GM10847 (cell line): ENCODE data around the gene GPR61.

Experiments used
- POLR2A ChIP-seq: IDR thresholded peaks from 2 replicates; pipeline ENCODE4 v1.6.1; 2011; ENCODE audit not compliant: insufficient read length; ENCODE audit errors: extremely low read depth

Gene GPR61

DNA sequence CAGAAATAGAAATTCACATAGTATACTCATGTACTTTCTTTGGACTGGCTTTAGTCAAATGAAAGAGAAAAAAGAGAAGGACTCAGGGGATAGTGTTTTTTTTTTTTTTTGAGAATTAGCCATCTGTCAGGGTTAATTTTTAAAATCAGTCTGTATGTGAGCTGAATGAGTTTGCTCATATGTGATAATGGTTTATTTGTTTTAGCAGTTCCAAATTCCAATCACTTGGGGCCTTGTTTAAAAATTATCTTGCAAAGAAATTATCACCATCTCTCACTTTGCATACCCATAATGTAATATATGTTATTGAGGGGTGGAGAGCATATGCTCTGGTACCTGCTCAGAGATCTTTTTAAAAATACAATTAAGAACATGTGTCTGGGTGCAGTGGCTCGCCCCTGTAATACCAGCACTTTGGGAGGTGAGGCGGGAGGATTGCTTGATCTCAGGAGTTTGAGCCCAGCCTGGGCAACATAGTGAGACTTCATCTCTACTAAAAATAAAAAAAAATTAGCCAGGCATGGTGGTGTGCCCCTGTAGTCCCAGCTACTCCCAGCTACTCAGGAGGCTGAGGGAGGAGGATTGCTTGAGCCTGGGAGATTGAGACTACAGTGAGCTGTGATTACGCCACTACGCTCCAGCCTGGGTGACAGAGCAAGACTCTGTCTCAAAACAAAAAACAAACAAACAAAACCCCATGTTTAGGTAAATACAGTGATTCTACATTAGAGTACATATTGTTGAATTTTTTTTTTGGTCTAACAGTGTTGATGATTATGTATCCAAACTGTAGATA, 28.4 kb downstream of the GPR61 start:
- no peak for TF ChIP-seq POLR2A

DNA sequence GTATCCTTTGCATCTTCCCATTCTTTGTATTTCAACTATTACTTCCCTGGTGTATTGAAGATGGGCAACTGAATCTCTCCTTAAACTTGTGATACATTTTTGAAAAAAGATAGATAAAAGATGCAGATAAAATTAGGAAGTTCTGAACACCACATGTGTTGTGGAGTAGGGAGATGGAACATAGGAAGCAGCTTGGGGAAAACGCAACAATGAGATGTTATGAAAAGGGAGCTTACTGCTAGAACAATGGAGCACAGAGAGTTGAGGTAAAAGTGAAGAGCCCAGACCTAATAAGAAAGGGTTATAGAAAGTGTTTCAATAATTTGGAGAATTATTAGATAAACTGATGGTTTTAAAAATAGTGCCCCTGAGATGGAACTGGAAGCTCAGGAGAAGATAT, 29.7 kb downstream of the GPR61 start:
- TF ChIP-seq POLR2A: no peak

DNA sequence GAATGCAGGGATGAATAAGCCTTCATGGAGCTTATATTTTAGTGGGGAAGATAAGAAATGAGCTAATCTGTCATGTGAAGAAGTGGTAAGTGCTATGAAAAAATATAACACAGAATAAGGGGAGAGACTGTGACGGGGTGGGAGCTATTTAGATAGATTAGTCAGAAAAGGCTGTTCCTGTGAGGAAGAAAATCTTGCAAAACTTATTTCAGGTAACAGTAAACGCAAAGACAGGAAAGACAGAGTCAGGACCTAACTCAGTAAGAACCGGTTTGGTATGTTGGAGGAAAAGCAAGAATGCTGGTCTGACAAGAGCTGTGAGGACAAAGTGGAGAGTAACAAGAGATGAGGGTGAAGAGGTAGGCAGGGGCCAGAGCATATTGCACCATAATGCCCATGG, 30.7 kb downstream of the GPR61 start:
- no peak for TF ChIP-seq POLR2A

DNA sequence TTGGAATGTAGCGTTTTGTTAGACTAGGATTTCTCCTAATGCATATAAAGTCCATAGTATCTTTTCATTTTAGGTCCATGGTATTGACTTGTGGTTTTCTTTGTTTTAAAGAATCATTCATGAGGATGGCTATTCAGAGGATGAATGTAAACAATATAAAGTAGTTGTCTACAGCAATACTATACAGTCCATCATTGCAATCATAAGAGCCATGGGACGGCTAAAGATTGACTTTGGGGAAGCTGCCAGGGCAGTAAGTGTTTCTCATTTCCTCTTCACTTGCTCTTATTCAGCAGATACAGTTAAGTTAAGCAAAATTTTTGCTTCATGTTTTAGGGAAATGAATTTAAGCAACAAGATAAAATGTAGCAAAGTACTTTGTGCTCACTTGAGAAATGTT, 34.1 kb downstream of the GPR61 start:
- TF ChIP-seq POLR2A: no peak

DNA sequence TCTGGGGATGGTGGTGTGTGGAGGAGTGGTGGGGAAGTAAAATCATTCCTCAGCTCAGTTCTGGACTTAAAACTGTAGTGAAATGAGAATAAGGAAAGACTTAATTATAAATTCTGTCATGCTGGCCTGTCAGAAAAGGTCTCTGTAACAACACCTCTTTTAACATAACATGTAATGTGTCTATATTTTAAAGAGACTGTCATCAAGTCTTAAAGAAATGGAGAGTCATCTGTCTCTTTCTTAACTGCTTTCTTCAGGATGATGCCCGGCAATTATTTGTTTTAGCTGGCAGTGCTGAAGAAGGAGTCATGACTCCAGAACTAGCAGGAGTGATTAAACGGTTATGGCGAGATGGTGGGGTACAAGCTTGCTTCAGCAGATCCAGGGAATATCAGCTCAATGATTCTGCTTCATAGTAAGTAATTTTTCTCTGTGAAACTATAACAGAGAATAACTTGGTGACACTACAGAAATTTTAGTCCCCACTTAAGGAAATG, 39.3 kb downstream of the GPR61 start:
- no peak for TF ChIP-seq POLR2A

DNA sequence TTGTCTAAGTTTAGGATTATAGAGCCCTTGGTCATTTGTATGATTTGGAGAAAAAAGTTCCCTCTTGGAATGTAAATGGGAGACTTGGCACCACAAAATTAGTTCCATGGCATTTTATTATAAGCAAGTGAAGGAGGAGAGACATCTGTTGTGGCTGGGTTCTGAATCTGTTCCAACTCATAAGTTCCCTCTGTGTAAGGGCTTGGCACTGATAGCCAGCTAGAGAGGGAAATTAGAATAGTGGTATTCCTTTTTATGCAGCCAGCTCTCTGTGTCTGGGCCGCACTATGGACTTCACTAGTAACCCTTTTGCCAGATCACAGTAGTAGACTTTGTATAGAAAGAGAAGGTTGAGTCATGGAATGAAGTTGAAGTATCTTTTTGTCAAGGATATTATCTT, 39.8 kb downstream of the GPR61 start:
- no peak for TF ChIP-seq POLR2A

DNA sequence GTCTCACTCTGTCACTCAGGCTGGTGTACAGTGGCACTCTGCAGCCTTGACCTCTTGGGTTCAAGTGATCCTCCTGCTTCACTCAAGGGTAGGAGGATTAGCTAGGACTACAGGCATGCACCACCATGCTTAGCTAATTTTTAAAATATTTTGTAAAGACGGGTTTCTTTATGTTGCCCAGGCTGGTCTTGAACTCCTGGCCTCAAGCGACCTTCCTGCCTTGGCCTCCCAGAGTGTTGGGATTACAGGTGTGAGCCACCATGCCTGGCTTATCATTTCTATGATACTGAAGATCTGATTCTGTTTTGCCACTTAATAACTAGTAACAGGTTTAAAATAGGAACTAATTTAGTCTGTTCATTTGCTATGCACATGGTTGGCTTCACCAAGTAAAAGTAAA, 42.3 kb downstream of the GPR61 start:
- no peak for TF ChIP-seq POLR2A

DNA sequence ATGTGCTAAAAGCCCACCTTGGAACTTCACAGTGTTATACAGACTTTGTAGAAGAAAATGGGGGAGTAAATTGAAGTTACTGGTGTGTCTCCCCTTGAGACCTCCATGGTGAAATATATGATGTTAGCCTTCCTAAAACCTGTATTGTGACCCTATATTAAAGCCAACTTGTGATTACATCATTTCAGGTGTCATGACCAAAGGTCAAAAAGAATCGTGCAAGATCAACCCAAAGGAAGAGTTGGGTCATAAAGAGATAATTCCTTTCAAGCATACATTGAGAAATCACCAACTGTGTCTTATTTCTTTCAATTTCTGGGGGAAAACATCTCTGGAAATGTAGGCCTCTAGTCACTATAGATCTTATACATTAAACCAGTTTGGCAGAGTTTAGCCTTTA, 45.1 kb downstream of the GPR61 start:
- TF ChIP-seq POLR2A: no peak

DNA sequence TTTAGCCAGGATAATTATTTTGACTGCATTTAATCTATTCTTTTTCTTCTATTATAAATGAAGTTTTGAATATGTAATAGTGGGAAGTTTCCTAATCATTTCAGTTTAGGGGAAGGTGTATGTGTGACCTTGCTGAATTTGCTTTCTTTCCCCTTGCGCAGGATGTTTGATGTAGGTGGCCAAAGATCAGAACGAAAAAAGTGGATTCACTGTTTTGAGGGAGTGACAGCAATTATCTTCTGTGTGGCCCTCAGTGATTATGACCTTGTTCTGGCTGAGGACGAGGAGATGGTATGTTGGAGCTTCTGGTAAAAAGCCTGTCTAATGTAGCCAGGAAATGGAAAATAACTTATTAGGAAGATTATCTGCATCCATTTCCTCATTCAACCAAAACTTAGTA, 46.4 kb downstream of the GPR61 start:
- no peak for TF ChIP-seq POLR2A

DNA sequence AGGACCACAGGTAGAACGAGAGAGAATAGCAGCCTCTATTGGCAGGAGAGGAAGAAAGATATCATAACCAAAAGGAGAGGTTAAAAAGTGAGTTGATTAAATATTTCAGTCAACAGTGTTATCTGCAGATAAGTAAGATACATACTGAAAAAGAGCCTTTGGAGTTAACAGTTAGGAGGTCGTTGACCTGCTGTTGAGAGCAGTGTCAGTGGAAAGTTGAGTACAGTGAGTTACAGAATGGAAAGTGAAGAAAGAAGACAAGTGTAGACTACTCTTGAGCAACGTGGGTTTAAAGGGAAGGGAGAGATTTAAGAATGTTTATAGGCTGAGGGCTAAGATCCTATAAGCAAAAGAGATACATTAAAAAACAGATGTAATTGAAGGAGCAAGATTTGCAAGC, 49.5 kb downstream of the GPR61 start:
- TF ChIP-seq POLR2A: no peak

DNA sequence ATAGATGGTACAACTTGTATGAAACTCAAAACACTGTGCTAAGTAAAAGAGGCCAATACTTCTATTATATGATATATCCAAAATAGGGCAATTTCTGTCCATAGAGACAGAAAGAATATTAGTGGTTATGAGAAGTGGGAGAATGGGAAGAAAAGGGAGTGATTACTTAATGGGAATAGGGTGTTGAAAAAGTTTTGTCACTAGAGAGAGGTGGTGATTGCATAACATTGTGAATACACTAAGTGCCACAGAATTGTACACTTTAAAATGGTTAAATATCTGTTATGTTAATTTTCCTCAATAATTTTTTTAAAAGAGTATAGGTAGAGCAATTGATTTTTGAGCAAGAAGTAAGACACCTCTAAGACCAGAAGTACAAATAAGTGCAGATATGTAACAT, 50.0 kb downstream of the GPR61 start:
- TF ChIP-seq POLR2A: no peak

DNA sequence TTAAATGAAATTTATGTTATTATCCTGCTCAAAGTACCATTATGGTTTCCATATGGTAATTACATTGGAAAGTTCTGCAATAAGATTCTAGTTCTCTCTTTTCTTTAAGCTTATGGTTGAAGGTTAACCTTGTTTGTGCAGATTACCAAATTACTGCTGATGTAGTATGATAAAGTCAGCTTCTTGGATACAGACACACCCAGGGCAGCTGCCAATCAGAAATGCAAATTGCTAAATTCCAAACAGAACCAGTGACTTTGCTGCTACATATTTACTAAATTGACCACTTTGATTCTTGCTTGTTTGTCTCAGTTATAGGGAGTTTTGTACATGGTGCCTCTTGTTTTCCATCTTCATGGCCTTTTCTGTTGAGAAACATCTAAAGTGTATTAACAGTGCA, 53.2 kb downstream of the GPR61 start:
- TF ChIP-seq POLR2A: no peak

DNA sequence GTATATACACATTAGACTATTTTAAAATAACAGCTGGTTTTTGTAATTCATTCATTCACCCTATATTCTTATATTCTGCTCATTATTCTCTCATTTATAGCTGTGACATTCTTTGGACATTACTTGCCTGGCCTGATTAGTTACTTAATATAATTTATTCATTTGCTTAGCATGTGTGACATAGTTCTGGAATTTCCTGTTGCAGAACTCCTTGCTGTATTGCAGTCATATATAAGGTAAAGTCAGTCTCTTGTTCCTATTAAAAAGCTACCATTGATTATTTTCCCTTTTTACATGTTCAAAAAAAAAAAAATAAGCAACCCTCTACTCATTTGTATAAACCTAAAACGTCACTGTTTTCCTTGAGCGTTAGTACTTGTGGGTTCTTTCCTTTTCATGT, 55.9 kb downstream of the GPR61 start:
- TF ChIP-seq POLR2A: no peak
